Peyer's patch (tissue), 4 donors: ENCODE results near the gene DGCR2.

Source experiments
- POLR2A ChIP-seq, 2 donors: fragments of 450-650 bp; IDR thresholded peaks; one replicate each; pipeline ENCODE4 v1.5.1; 2017; ENCODE audit warnings: antibody characterized with exemption in 2 of 2, mild to moderate bottlenecking in 2 of 2, moderate library complexity in 2 of 2
- TF ChIP-seq, protein P1 (sequence below), 6 experiments: fragments of 450-650 bp in 4 of 6; fragments of 200-600 bp in 2 of 6; sonication (generic) in 1 of 6; IDR thresholded peaks; one replicate each; pipeline ENCODE4 v1.5.1; 2017 to 2019; ENCODE audit warnings: antibody characterized with exemption in 6 of 6, mild to moderate bottlenecking in 3 of 6, moderate library complexity in 1 of 6

DNA sequence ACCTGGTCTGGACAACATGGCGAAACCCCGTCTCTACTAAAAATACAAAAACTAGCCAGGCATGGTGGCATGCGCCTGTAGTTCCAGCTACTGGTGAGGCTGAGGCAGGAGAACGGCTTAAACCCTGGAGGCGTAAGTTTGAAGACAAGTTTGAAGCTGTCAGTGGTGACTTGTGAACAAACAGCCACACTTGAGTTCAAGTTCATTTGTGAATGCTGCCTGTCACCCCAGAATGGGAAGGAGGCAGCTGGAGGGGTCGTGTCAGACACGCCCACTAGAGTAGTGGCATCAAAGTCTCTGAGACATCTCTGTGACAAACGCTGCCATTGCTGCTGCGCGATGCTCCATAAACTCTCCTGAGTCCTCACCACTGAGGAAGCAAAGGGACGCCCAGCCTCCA is 74.2 kb downstream of the DGCR2 start:
- TF ChIP-seq, protein P1, sequence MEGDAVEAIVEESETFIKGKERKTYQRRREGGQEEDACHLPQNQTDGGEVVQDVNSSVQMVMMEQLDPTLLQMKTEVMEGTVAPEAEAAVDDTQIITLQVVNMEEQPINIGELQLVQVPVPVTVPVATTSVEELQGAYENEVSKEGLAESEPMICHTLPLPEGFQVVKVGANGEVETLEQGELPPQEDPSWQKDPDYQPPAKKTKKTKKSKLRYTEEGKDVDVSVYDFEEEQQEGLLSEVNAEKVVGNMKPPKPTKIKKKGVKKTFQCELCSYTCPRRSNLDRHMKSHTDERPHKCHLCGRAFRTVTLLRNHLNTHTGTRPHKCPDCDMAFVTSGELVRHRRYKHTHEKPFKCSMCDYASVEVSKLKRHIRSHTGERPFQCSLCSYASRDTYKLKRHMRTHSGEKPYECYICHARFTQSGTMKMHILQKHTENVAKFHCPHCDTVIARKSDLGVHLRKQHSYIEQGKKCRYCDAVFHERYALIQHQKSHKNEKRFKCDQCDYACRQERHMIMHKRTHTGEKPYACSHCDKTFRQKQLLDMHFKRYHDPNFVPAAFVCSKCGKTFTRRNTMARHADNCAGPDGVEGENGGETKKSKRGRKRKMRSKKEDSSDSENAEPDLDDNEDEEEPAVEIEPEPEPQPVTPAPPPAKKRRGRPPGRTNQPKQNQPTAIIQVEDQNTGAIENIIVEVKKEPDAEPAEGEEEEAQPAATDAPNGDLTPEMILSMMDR (IDR thresholded peaks at IDR 0.05) = no peak
- TF ChIP-seq POLR2A (IDR thresholded peaks at IDR 0.05) = no peak
